Epidermal melanocyte (primary cell): ENCODE results near the gene PNMA1.

Source experiments
- DNase-seq: peaks from one replicate; pipeline ENCODE4 v3.0.0; 2011; ENCODE audit warnings: low spot score; ENCODE audit not compliant: insufficient read length

Gene PNMA1

GRCh38 chr14:73738518-73739173, 24.5 kb upstream of the PNMA1 start:
- no peak for DNase-seq

DNA sequence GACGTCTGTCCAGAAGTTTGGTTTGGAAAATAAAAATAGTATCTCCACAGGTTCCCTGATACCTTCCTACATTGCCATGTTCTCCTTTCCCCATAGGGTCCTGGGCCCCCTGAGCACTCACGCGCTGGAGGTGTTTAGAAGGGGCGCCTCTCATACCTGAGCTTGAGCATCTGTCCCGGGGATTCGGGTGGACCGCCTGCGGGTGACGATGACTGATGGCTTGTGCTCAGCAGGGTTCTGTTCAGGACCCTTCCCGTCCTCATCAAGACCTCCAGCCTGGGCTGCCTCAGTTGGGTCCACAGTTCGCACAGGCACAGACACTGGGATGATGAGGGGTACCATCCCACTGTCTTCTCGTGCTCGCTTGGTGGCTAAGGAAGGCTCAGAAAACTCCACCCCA, 22.7 kb upstream of the PNMA1 start:
- no peak for DNase-seq

- DNase-seq: no peak
These were observed 17.8 kb upstream of the PNMA1 start for GRCh38 chr14:73732006-73732405.

- no peak for DNase-seq
These were observed 16.9 kb upstream of the PNMA1 start for GRCh38 chr14:73731111-73731510.

- DNase-seq: no peak
These were observed 15.5 kb upstream of the PNMA1 start for GRCh38 chr14:73729556-73730265.

DNA sequence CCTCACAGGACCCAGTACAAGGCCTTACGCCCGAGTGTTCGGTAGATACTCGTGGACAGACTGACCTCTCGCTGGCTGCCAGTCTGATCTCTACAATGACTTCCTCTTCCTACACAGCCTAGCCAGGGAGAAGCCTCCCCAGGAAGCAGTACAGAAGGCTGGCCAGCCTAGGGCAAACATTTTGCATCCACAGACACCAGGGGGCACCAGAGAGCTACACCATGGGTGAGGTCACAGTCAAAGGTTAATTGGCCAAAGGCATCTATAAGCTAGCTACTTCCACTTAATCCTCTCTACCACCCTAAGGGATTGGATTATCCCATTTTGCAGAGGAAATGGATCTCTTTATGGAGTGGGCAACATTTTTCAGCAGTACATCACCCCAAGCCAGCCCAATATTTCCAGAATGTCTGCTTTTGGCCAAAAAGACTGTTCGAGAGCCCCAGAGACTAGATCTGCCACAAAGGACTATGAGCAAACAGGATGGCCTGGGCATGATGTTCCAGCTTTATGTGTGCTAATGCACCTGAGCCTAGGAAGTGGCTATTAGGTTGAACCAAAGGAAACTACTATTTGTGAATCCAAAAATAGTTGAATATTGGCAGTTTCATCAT, 14.6 kb upstream of the PNMA1 start:
- DNase-seq: peak; percentile 93

- DNase-seq: no peak
These were observed 13.0 kb upstream of the PNMA1 start for GRCh38 chr14:73727166-73727565.

DNA sequence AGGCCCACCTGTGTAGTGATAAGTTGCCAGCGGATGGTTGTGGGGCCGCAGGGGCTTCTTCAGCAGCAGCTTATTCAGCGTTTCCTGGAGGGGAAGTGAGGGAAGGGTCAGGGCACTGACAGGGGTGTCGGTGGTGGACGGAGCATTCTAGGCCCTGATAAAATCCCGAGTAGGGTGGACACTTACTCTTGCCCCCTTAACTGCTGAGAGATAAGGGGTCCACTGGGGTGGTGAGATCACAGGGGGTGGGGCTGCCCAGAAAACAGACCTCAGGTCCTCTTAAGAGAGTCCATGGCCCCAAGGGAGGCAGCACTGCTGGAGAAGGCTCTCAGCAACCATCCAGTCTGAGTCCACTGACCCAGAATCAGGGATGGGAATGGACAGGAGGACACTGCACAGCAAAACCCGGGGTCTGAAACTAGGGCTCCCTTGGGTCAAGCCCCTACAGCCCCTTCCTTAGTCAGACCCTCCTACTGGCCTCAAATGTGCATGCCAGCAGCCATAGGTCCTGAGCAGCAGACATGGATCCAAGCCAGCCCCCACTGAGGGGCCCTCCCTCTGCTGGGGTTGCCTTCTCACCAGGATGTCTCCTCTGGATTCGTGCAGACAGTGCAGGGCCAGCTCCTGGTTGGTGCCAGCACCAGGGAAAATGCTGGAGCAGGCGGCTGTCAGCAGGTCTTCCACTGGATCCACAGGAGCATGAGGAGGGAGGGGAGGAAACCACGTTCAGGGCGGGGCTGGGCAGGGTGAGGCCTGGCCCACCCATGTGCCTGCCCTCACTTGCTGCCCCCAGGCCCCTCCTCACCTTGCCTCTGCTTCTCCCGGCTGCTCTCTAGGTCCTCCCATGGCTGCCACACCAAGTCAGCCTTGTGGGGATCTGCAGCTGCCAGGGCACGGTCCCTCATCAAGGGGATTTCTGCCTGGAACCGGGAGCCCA, 12.1 kb upstream of the PNMA1 start:
- no peak for DNase-seq

DNA sequence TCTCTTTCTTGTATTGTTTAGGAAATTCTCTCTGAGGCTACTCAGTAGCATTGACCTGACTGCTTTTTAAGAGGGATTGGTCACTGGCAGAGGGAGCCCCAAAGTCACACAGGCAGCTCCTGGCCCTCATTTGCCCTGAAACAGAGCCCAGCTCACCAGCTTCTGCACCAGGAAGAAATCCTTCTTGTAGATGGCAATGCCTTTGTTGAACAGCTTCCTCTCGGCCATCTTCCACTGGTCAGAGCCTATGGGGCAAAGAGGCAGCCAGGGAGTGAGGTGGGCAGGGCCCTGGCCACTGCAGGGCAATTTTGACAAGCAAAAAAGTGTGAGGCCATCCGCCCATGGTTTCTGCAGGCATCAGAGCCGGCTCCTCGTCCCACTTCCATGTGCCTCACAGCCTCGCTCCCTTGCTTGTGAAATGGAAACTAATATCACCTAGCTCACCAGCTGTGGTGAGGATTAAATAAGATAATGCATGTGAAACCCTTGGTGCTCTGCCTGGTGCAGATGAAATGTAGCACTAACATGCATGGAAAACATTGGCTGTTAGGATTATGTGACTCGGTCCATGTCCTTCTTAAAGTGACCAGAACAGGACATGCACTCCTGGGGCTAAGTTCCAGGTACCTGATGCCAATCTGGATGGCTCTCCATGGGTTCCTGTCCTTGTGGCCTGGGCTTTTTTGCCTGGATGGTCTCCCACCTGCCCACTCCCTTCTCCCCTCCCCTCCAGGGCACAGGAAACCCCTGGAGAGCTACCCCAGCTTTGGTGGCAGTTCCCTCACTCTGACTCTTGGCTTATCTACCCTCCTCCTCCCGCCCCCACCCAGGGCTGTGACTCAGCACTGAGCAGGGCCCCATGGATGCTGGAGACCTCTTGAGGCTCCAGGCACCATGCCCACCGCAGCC, 11.2 kb upstream of the PNMA1 start:
- no peak for DNase-seq

DNA sequence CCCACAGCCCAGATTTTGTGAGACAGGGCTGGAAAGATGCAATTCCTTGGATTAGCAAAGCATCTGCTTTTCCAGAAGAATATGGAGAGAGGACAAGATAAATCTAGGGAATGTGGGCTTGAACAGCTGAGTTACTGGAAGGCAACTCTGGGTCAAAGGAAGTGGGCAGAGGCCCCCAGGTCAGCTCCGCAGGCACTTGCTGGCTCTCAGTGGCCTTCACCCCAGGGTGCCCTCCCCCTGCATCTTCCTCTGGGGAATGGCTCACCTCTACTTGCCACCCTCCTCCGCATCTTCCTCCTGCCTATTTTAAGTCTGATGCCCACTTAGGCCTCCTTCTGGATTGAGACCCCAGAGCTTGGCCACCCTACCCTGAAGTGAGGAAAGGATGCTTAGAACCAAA, 10.5 kb upstream of the PNMA1 start:
- no peak for DNase-seq

DNA sequence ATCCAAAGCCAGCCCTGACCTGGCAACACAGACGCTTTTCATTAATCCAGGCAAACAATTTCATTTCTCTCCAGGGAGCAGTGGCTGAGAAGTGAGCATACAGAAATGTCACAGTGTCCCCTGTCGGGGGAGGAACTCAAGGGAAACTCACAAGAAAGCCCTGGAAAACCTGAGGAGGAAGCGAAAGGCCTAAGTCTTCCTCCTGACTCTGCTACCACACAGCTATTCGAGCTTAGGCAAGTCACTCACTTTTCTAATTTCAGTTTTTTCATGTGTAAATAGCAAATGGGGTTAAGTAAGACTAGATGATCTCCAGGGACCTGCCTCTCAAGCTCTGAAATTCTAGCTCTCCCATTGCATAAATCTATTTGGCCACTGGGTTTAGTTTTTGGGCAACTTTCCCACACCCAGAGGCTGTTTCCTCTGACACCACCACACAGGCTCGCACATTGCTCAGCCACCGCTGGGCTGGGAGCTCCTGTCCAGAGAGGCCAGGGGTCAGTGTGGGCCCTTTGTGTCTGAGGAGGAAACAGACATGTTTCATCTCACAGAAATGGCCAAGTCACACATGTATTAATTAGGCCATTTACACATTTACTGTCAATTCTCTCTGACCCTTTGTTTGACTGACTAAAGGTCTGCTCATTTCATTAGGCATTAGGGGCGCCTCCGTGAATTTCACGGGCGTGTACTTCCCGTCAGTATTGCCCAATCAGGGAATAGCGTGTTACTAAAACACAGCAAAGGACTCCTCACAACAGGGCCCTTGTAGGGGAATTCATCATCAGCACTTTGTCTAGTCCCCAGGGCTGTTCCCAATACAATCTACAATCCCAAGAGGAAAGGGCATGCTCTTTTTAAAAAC, 9.8 kb upstream of the PNMA1 start:
- DNase-seq: peak; percentile 96

GRCh38 chr14:73723406-73723796, 9.2 kb upstream of the PNMA1 start:
- DNase-seq: peak; percentile 50

GRCh38 chr14:73722581-73722980, 8.4 kb upstream of the PNMA1 start:
- DNase-seq: no peak

DNA sequence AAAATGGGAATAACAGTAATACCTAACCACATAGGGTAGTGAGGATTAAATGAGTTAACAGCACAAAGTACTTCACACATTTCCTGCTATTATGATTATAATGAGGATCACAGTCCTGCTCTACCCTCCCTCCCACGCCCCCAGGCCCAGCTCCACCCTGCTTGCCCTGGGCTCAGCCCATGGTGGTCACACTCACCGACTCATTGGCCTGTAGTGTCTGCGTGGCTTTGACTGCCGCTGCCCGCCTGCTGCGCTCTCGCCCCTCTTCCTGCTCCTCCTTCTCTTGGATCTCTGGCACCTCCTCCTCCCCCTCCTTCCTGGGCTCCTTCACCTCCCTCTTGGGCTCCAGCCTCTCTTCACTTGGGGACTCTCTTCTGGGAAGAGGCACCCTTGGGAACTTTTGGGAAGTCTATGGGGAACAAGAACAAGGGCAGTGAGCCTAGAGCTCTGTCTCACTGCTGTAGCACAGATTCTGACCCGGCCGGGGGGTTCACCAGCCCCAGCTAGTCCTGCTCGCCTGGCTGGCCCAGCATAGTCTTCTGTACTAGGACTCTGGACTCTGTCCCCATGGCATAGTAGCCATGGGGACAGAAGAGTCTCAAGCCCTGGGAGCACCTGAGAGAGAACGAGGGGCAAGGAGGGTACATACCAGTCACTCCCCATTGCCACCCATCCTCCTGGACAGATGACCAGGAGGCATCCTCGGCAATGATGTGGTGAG, 7.1 kb upstream of the PNMA1 start:
- no peak for DNase-seq

DNA sequence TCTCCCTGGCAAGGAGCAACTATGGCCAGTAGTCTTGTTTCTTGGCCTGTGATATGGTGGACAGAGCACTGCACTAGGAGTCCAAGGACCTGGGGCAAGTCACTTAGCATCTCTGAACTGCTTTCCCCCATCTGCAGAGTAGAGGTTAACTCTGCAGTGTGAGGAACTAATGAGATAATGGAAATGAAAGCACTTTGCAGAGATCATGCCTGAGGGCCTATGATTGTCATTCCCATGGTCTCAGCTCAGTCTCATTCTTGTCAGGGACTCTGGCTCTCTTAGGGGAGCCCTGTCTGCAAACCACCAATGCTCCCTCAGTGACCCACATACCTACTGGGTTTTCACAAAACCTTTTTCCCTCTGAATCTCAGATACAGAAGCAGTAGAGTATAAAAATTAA, 6.5 kb upstream of the PNMA1 start:
- DNase-seq: no peak

- DNase-seq: no peak
These were observed 5.6 kb upstream of the PNMA1 start for GRCh38 chr14:73719791-73720190.

DNA sequence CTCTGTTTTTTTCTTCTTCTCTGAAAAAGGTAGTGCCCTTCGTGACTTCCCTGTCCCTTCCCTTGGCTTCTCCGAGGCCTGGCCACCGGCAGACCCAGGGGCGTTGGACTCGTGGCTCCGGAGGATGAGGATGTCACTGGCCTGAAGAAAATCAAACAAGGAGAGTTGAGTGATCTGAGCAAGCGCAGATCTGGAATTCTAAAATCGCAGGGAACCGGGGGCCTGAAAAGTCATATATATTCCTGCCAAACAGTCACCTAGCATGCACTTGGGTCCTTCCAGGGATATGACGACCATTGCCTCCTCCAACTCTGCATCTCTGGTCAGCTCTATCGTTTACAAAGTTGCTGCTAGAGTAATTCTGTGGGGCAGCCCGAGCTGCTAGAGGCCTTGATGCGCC, 5.2 kb upstream of the PNMA1 start:
- no peak for DNase-seq

- DNase-seq: no peak
These were observed 4.5 kb upstream of the PNMA1 start for GRCh38 chr14:73718418-73719251.
